Brain microvascular endothelial cell (primary cell): ENCODE data around the gene DPH1.

Experiments
- DNase-seq: peaks from one replicate; pipeline ENCODE4 v3.0.0-alpha.2; 2020
- H3K27ac ChIP-seq: fragments of 250-450 bp; sonication (Bioruptor Pico); 2 replicates; pipeline ENCODE4 v1.5.1; 2020; ENCODE audit warnings: mild to moderate bottlenecking, moderate library complexity
- H3K27me3 ChIP-seq: fragments of 250-450 bp; sonication (Bioruptor Pico); replicated peaks from 2 replicates; pipeline ENCODE4 v1.5.1; 2020; ENCODE audit warnings: mild to moderate bottlenecking
- H3K36me3 ChIP-seq: fragments of 250-450 bp; sonication (Bioruptor Pico); replicated peaks from 2 replicates; pipeline ENCODE4 v1.5.1; 2020; ENCODE audit warnings: mild to moderate bottlenecking
- H3K4me3 ChIP-seq: 2 replicates; pipeline ENCODE4 v1.5.1; 2011; ENCODE audit warnings: low read depth, mild to moderate bottlenecking, control low read depth, low read length, moderate library complexity
- CTCF ChIP-seq: IDR thresholded peaks from 2 replicates; pipeline ENCODE4 v1.5.1; 2011; ENCODE audit warnings: low read depth, mild to moderate bottlenecking, moderate library complexity, low read length, control low read depth, inconsistent platforms; ENCODE audit errors: missing control alignments
- in situ Hi-C: cut with HindIII; loops from 2 replicates; pipeline ENCODE4 v1.10.0; 2017; ENCODE audit warnings: low sequenced_read_pairs, low pct_ligation_motif_present

The DPH1 gene

GRCh38 chr17:2077040-2077439 lies 47.1 kb downstream of the DPH1 start:
- H3K27me3 ChIP-seq, result no peaks in the 10 kb centered on the region
- no peak for DNase-seq
- no peak overlapping the region for H3K27ac ChIP-seq
- in situ Hi-C loops, result no loop called here
- TF ChIP-seq CTCF, result no peak
- no peak overlapping the region for H3K4me3 ChIP-seq
- peaks cover 36% of the 10 kb centered on the region for H3K36me3 ChIP-seq

- Histone ChIP-seq H3K27ac (peak overlapping the region; percentile 71), H3K27me3 (no peaks in the 10 kb centered on the region), H3K36me3 (peaks cover 34% of the 10 kb centered on the region), H3K4me3 (no peak overlapping the region)
- no peak for TF ChIP-seq CTCF
- DNase-seq, result no peak
- in situ Hi-C loops, result loop anchor here (10.0 kb wide), 1 partner anchor 93 kb away; no protein-coding TSS in a partner anchor
Measured at GRCh38 chr17:2081564-2081963, 51.6 kb downstream of the DPH1 start.

GRCh38 chr17:2082003-2082781 lies 52.2 kb downstream of the DPH1 start:
- peaks cover 30% of the 10 kb centered on the region for H3K36me3 ChIP-seq
- H3K27ac ChIP-seq, result peak overlapping the region; percentile 71
- no peaks in the 10 kb centered on the region for H3K27me3 ChIP-seq
- in situ Hi-C loops, result loop anchor here (10.0 kb wide), 1 partner anchor 93 kb away; no protein-coding TSS in a partner anchor
- no peak for DNase-seq
- H3K4me3 ChIP-seq, result no peak overlapping the region
- TF ChIP-seq CTCF, result no peak

- H3K27me3 ChIP-seq, result no peaks in the 10 kb centered on the region
- in situ Hi-C loops, result loop anchor here (10.0 kb wide), 1 partner anchor 91 kb away; no protein-coding TSS in a partner anchor
- no peak for TF ChIP-seq CTCF
- DNase-seq, result no peak
- H3K36me3 ChIP-seq, result peaks cover 22% of the 10 kb centered on the region
- H3K27ac ChIP-seq, result peak overlapping the region; percentile 80
- no peak overlapping the region for H3K4me3 ChIP-seq
Measured at GRCh38 chr17:2083613-2084035, 53.7 kb downstream of the DPH1 start.

GRCh38 chr17:2084036-2084765 lies 54.2 kb downstream of the DPH1 start:
- in situ Hi-C loops, result loop anchor here (10.0 kb wide), 1 partner anchor 91 kb away; no protein-coding TSS in a partner anchor
- Histone ChIP-seq H3K27ac (peak overlapping the region; percentile 80), H3K36me3 (peaks cover 16% of the 10 kb centered on the region), H3K27me3 (no peaks in the 10 kb centered on the region), H3K4me3 (no peak overlapping the region)
- DNase-seq, result peak; percentile 54
- no peak for TF ChIP-seq CTCF
